ENCODE measurements around the gene NIP7.
A peak's percentile ranks its signal among the peaks of the same experiment; 100 is the strongest.

Gene NIP7

GRCh38 chr16:69310653-69311532 lies 28.7 kb upstream of the NIP7 start, which contains the start of gene VPS4A:
Gene VPS4A (plus strand): TSS chr16:69311350. CDS start chr16:69311512, 162 bp downstream.
- in situ Hi-C loops (cut with HindIII; ENCODE audit: low sequenced_read_pairs), result no loop called here
- peak; percentile 73 for TF ChIP-seq CTCF (IDR thresholded peaks at IDR 0.05; ENCODE audit: low read depth, low read length, missing control alignments)
- H3K4me3 ChIP-seq (ENCODE audit: low read depth, low read length), result peak within 1 kb of the TSS; percentile 79
- DNase-seq (ENCODE audit: low read depth), result peak; percentile 88

GRCh38 chr16:69311533-69312387 lies 27.8 kb upstream of the NIP7 start:
- no peak for DNase-seq (ENCODE audit: low read depth)
- H3K4me3 ChIP-seq (ENCODE audit: low read depth, low read length), result peak overlapping the region; percentile 79
- in situ Hi-C loops (cut with HindIII; ENCODE audit: low sequenced_read_pairs), result no loop called here
- TF ChIP-seq CTCF (IDR thresholded peaks at IDR 0.05; ENCODE audit: low read depth, low read length, missing control alignments), result no peak

GRCh38 chr16:69313469-69313868 lies 26.1 kb upstream of the NIP7 start:
- no peak for TF ChIP-seq CTCF (IDR thresholded peaks at IDR 0.05; ENCODE audit: low read depth, low read length, missing control alignments)
- in situ Hi-C loops (cut with HindIII; ENCODE audit: low sequenced_read_pairs), result no loop called here
- DNase-seq (ENCODE audit: low read depth), result no peak
- no peak overlapping the region for H3K4me3 ChIP-seq (ENCODE audit: low read depth, low read length)

- TF ChIP-seq CTCF (IDR thresholded peaks at IDR 0.05; ENCODE audit: low read depth, low read length, missing control alignments), result no peak
- in situ Hi-C loops (cut with HindIII; ENCODE audit: low sequenced_read_pairs), result no loop called here
- no peak for DNase-seq (ENCODE audit: low read depth)
- H3K4me3 ChIP-seq (ENCODE audit: low read depth, low read length), result no peak overlapping the region
Measured at GRCh38 chr16:69314534-69314933, 25.0 kb upstream of the NIP7 start.

- H3K4me3 ChIP-seq (ENCODE audit: low read depth, low read length), result no peak overlapping the region
- in situ Hi-C loops (cut with HindIII; ENCODE audit: low sequenced_read_pairs), result no loop called here
- no peak for TF ChIP-seq CTCF (IDR thresholded peaks at IDR 0.05; ENCODE audit: low read depth, low read length, missing control alignments)
- DNase-seq (ENCODE audit: low read depth), result no peak
Measured at GRCh38 chr16:69315486-69316311, 23.9 kb upstream of the NIP7 start.

GRCh38 chr16:69316595-69317034 lies 23.0 kb upstream of the NIP7 start:
- no peak for DNase-seq (ENCODE audit: low read depth)

More at GRCh38 chr16:69316595-69317034, 23.0 kb upstream of the NIP7 start:
- H3K4me3 ChIP-seq (ENCODE audit: low read depth, low read length), result no peak overlapping the region
- in situ Hi-C loops (cut with HindIII; ENCODE audit: low sequenced_read_pairs), result no loop called here
- TF ChIP-seq CTCF (IDR thresholded peaks at IDR 0.05; ENCODE audit: low read depth, low read length, missing control alignments), result no peak

Measured in astrocyte of the cerebellum (primary cell).